T-helper 2 cell treated with Interferon-gamma antibody and Interleukin-4, amounts not matched to agents 100 ng/mL and 5 ng/mL, for 36 hours (primary cell): Measurements from ENCODE around the gene METRN. TPM values are rescaled to one million over a fixed set of nuclear protein-coding genes. Genes with fewer than 3 reads are reported as not detected.

ENCODE experiments used
- intact Hi-C: fragments of 100-400 bp; cut with micrococcal nuclease; formaldehyde crosslinking; loops from one replicate; pipeline ENCODE4 v1.15.1; 2023
- total RNA-seq: library from RNA; stranded (reverse); gene quantifications from 2 replicates; pipeline ENCODE4 v1.2.3, GENCODE V29; 2022

METRN gene
- total RNA-seq, 1 donor from 2014 or later = 10.3 TPM

GRCh38 chr16:677316-678190 is 37.4 kb upstream of the METRN start:
- intact Hi-C loops = no loop called here

GRCh38 chr16:678209-678857 is 36.6 kb upstream of the METRN start:
- intact Hi-C loops = no loop called here

- intact Hi-C loops = loop anchor here (1.0 kb wide), 1 partner anchor 11 kb away; the partner anchor contains the start of gene RHOT2
Measured at GRCh38 chr16:678858-679813, 35.8 kb upstream of the METRN start.

- intact Hi-C loops = loop anchor here (1.0 kb wide), 2 partner anchors 12 to 43 kb away; partner anchors contain the start of gene RHOT2
Measured at GRCh38 chr16:679814-680624, 34.9 kb upstream of the METRN start, which contains the start of gene STUB1. TSS of gene STUB1 (plus strand) at chr16:680410. CDS start at chr16:680526, 116 bp downstream.

GRCh38 chr16:680625-680945 is 34.3 kb upstream of the METRN start:
- intact Hi-C loops = loop anchor here (1.0 kb wide), 1 partner anchor 43 kb away; no protein-coding TSS in a partner anchor

- intact Hi-C loops = loop anchor here (1.0 kb wide), 1 partner anchor 44 kb away; no protein-coding TSS in a partner anchor
Measured at GRCh38 chr16:680967-681745, 33.8 kb upstream of the METRN start.

- intact Hi-C loops = no loop called here
Measured at GRCh38 chr16:681746-682427, 33.0 kb upstream of the METRN start.

- intact Hi-C loops = no loop called here
Measured at GRCh38 chr16:682493-683395, 32.2 kb upstream of the METRN start.

- intact Hi-C loops = loop anchor here (1.0 kb wide), 1 partner anchor 47 kb away; the partner anchor contains the start of gene METTL26
Measured at GRCh38 chr16:683396-684070, 31.4 kb upstream of the METRN start.

GRCh38 chr16:684071-684794 is 30.7 kb upstream of the METRN start, which contains the start of gene JMJD8:
TSS of gene JMJD8 (minus strand) at chr16:684334. CDS start at chr16:684319, 15 bp downstream.
- intact Hi-C loops = loop anchor here (1.0 kb wide), 1 partner anchor 48 kb away; the partner anchor contains the start of gene METTL26

GRCh38 chr16:684961-685696 is 29.8 kb upstream of the METRN start:
- intact Hi-C loops = loop anchor here (1.0 kb wide), 1 partner anchor 49 kb away; the partner anchor contains the start of gene METTL26

- intact Hi-C loops = no loop called here
Measured at GRCh38 chr16:685967-686366, 29.0 kb upstream of the METRN start.

GRCh38 chr16:686459-687260 is 28.3 kb upstream of the METRN start:
- intact Hi-C loops = no loop called here

GRCh38 chr16:687499-687898 is 27.4 kb upstream of the METRN start:
- intact Hi-C loops = no loop called here
